NT2/D1 (cell line): ENCODE measurements around the gene SNAPC3.

ENCODE experiments used
- SUZ12 ChIP-seq: IDR thresholded peaks from 2 replicates; pipeline ENCODE4 v1.6.1; 2011; ENCODE audit not compliant: insufficient read length, insufficient read depth; ENCODE audit errors: extremely low read depth
- YY1 ChIP-seq: IDR thresholded peaks from 2 replicates; pipeline ENCODE4 v1.6.1; 2011; ENCODE audit not compliant: insufficient read length, insufficient read depth

- TF ChIP-seq SUZ12 (no peak), YY1 (no peak)
Measured at GRCh38 chr9:15469862-15470261, 47.2 kb downstream of the SNAPC3 start.
